Astrocyte of the cerebellum (primary cell): ENCODE data around the gene NDOR1.
"Not testable (repeated sequence)": the region's sequence is repeated elsewhere in the genome, so short reads cannot be mapped to it uniquely, and the experiment has no call there.

Experiments
- DNase-seq: peaks from one replicate; pipeline ENCODE4 v3.0.0-alpha.2; 2011; ENCODE audit warnings: low read depth
- H3K4me3 ChIP-seq: 2 replicates; pipeline ENCODE4 v1.5.1; 2011; ENCODE audit warnings: mild to moderate bottlenecking, low read depth, low read length, moderate library complexity
- CTCF ChIP-seq: IDR thresholded peaks from 2 replicates; pipeline ENCODE4 v1.5.1; 2012; ENCODE audit warnings: low read length, low read depth, moderate library complexity, mild to moderate bottlenecking; ENCODE audit errors: missing control alignments
- in situ Hi-C: cut with HindIII; loops from 2 replicates; pipeline ENCODE4 v1.10.0; 2017; ENCODE audit warnings: low sequenced_read_pairs

The NDOR1 gene

GRCh38 chr9:137235424-137236237 is 30.1 kb downstream of the NDOR1 start:
- no peak overlapping the region for H3K4me3 ChIP-seq
- no peak for DNase-seq
- in situ Hi-C loops, result no loop called here
- TF ChIP-seq CTCF, result no peak

GRCh38 chr9:137236238-137236935 is 30.9 kb downstream of the NDOR1 start:
- peak; percentile 50 for DNase-seq
- H3K4me3 ChIP-seq, result no peak overlapping the region
- in situ Hi-C loops, result no loop called here

GRCh38 chr9:137236936-137237421 is 31.5 kb downstream of the NDOR1 start:
- DNase-seq, result no peak
- no peak for TF ChIP-seq CTCF
- in situ Hi-C loops, result no loop called here
- H3K4me3 ChIP-seq, result no peak overlapping the region

More at GRCh38 chr9:137236238-137236935, 30.9 kb downstream of the NDOR1 start:
- peak; percentile 98 for TF ChIP-seq CTCF

GRCh38 chr9:137237759-137238726 is 32.5 kb downstream of the NDOR1 start:
- in situ Hi-C loops, result no loop called here

GRCh38 chr9:137239541-137240200 is 34.2 kb downstream of the NDOR1 start:
- DNase-seq, in situ Hi-C loops: not testable (repeated sequence)
- peak overlapping the region; percentile 61 for H3K4me3 ChIP-seq

More at GRCh38 chr9:137237759-137238726, 32.5 kb downstream of the NDOR1 start:
- no peak for TF ChIP-seq CTCF
- no peak overlapping the region for H3K4me3 ChIP-seq
- DNase-seq, result no peak

- DNase-seq, result peak; percentile 18
- in situ Hi-C loops, result no loop called here
- no peak for TF ChIP-seq CTCF
- H3K4me3 ChIP-seq, result peak overlapping the region; percentile 61
Observed at GRCh38 chr9:137240318-137240840, 34.9 kb downstream of the NDOR1 start.
